Frontal cortex (tissue), 4 donors: ENCODE results near the gene PMM1. TPM values are rescaled to one million over a fixed set of nuclear protein-coding genes. Genes with fewer than 3 reads are reported as not detected.
"Not testable (repeated sequence)": the region's sequence is repeated elsewhere in the genome, so short reads cannot be mapped to it uniquely, and the experiment has no call there.

Source experiments
- DNase-seq, 2 donors: peaks; one replicate each; pipeline ENCODE4 v3.0.0; 2012; ENCODE audit warnings: low spot score in 2 of 2
- FAIRE-seq: peaks from 2 replicates; lab custom pipeline; 2012; peaks lifted over from hg19 to GRCh38; lab: Jason Lieb, UNC
- total RNA-seq: library from RNA; depleted of rRNA; stranded (reverse); fragments of >200 nt; gene quantifications from one replicate; pipeline ENCODE4 v1.2.3, GENCODE V29; 2014
- donor health status: control.
- donor health status: control.
- donor health status: control.

Gene PMM1
- total RNA-seq, 1 donor from 2014 or later: 16.3 TPM

DNA sequence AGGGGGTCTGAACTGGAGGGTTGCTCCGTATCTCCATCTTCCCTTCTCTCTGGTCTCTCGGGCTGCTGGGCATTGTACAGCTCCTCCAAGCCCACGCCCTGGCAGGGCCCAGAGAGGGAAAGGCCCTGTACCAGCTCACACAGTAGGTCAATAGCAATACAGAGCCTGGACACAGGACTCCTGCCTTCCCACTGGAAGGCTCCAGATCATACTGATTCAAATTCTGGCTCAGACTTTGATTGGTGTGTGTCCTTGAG, 22.2 kb downstream of the PMM1 start:
- no peak for FAIRE-seq
- DNase-seq: no peak

DNA sequence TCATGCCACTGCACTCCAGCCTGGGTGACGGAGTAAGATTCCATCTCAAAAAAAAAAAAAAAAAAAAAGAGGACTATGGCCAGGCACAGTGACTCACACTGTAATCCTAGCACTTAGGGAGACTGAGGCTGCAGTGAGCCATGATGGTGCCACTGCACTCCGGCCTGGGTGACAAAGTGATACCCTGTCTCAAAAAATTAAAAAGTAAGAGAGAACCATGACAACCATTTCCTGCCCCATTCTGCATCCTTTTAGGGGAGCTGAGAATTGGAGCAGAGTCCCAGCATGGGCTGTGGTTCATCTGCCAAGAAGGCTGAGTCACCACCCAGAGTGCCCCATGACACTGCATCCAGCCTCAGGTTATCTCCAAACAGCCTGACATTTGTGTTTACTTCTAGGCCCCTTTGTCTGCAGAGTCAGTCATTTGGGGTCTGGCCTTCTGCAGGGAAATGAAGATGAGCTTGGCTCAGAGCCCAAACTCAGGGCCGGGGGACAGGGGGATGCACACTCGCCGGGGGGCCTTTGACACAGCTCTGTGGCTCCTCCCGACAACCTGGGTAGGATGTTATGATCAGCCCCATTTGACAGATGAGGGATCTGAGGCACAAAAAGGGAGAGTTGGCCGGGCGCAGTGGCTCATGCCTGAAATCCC, 24.1 kb downstream of the PMM1 start:
- FAIRE-seq (no peak), DNase-seq (no peak)

DNA sequence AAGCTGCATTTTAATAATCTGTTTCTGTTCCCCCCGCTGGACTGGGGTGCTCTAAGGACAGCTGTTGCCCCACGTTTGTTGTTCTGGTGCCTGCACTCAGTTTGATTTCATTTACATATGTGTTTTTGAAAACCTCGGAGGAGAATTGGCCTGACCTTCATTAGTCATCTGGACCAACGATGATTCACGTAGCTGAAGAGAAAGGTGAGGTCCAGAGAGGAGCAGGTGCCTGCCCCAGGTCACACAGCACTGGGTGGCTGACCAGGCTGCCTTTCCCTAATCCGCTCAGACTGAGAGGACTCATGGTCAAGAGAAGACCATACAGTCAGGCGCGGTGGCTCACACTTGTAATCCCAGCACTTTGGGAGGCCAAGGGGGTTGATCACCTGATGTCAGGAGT, 25.1 kb downstream of the PMM1 start:
- no peak for FAIRE-seq
- DNase-seq: no peak

DNA sequence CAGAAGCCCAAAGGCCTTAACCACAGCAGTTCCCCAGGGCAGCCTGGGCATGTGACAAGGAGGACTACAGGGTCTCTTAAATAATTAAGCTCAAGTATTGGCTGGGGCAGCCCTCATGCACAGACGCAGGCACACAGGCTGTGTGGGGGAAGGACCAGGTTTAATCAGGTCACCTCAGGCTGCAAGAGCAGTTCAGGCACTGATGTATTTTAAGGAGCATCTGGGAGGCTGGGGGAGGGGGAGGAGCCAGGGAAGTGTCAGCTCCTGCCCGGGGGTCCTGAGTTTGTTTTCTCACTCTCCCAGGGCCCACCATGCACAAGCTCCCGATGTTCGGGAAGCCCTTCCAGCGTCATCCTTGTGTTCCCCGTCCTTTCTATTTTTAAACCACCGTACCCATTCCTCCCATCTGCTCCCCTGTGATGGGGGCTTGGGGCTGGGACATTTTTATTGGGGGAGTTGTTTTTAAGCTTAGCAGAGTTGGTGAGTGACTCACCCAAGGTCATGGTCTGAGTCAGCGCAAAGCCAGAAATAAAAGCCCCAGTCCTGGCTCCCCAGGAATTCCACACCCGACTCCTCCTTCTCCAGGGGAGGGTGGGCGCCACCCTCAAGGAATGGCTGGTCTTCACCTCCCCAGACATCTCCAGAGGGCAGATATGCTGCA, 26.5 kb downstream of the PMM1 start:
- no peak for FAIRE-seq
- DNase-seq: no peak

DNA sequence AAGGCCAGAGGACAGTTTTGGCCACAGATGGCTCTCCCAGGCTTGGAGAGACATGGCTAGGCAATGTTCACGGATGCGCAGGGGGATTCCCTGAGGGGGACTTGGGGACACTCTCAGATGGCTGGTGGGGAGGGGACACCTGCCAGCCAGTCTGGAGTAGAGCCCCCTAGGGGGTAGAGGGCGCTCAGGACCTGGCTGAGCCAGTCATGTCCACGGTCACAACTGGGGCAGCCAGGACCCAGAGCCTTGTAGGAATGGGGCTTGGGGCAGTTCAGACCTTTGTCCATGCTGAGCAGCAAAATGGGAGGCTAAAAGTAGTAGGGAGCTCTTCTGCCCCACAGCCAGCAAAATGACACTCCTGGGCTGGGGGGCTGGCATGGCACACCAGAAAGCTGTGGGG, 27.2 kb downstream of the PMM1 start:
- FAIRE-seq: no peak
- no peak for DNase-seq

DNA sequence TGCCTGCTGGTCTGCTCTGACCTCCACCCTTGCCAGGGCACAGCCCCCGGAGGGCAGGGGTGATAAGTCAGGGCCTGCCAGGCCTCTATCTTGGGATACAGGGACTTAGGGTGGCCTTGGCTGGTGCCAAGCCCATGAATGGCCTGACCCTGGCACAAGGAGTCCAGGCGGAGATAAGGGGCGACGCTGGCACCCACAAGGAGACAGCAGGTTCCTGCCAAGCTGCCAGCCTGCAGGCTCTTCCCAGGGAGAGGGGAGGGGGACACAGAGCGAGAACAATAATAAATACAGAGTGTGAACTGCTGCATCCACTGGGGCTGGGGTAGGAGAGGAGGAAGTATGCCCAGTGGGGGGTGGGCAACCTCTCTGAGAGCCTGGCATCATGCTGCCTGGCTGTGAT, 27.9 kb downstream of the PMM1 start:
- DNase-seq: no peak
- no peak for FAIRE-seq

DNA sequence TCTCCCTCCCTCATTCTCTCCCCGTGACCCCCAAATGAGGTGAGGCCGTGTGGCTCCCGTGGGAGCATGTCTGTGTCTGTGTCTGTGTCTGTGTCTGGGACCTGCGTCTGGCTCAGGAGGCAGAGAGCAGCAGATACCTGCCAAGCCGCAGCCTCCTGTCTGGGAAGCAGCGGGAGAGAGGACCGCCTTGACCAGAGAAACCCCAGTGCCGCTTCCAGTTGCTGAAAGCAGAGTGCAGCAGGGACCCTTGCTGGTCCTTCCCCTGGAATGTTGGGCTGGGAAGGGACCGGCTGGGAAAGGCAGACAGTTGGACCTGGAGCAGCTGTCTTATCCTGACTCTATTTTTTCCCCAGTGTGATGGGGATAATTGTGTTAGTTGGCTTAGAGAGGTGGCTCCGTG, 28.3 kb downstream of the PMM1 start:
- DNase-seq (no peak), FAIRE-seq (no peak)

DNA sequence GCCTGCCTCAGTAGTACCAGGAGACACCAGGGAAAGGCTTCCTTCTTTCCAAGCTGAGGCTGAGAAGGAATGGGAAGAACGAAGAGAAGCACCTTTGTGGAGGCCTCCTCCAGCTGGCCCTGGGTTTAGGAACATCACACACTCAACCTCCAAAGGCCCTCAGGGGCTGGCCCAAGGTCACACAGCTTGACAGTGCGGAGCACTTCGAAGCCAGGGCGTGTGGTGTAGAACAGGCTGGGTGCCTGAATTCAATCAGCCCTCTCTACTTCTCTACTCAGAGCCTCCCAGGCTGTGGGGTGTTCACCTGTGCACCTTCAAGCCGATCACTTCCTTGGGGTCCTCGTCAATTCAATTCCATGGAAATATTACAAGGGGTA, 29.6 kb downstream of the PMM1 start:
- no peak for DNase-seq
- FAIRE-seq: no peak

DNA sequence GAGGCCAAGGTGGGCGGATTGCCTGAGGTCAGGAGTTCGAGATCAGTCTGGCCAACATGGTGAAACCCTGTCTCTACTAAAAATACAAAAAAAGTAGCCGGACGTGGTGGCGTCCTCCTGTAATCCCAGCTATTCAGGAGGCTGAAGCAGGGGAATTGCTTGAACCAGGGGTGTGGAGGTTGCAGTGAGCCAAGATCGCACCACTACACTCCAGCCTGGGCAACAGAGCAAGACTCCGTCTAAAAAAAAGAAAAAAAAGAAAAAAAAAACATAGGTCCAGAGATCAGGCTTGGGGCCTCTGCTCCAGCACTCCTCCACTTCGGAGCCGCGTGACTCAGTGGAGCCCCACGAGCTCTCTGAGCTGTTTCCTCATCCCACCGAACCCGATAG, 31.4 kb downstream of the PMM1 start:
- not testable (repeated sequence) for FAIRE-seq, DNase-seq

DNA sequence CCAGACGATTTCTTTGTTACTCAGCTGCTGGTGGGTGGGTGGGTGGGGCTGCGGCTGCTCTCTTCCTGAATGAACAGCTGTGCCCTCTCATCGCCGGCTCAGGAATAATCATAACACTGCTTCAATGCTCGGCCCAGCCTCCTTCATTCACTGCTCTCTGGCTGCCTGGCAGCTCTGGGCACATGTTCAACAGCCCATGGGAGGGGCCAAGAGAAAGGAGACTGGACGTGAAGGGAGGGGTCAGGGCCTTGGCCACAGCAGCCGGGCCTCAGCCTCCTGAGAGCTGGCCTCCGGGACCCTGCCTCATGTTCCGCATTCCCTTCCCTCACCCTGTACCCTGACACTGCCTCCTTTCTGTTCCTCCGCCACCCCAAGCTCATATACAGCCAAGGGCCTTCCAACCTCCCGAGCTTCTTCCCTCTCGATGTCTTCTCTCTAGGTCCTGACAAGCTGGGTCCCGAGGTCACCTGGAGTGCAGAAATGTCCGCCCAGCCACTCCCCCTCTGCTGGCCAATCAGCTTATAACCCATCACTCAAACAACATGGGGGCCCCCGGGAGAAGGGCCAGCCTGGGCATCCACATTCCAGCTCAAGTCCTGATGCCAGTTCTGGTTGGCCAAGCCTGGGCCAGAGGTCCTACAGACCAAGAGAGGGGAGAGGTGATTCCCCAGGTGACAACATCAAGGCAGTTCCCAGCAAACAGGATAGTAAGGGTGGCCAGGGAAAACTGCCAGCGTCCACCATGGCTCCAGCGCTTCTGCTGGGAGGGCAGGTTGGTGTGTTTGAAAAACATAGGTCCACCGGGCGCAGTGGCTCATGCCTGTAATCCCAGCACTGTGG, 32.0 kb downstream of the PMM1 start:
- peak in 1 of 2 donors; percentile 71 for DNase-seq
- FAIRE-seq: no peak

DNA sequence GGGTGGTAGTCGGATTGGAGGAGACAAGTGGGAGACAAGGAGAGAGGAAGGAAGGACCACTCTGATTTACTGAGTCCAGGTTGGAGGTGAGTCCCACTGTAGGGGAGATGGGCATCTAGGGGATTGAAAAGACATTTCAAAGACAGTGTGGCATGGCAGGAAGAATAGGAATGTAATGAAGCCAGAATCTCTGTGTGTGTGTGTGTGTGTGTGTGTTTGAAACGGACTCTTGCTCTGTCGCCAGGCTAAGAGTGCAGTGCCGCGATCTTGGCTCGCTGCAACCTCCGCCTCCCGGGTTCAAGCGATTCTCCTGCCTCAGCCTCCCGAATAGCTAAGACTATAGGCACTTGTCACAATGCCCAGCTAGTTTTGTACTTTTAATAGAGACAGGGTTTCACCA, 33.1 kb downstream of the PMM1 start:
- DNase-seq (no peak), FAIRE-seq (no peak)

DNA sequence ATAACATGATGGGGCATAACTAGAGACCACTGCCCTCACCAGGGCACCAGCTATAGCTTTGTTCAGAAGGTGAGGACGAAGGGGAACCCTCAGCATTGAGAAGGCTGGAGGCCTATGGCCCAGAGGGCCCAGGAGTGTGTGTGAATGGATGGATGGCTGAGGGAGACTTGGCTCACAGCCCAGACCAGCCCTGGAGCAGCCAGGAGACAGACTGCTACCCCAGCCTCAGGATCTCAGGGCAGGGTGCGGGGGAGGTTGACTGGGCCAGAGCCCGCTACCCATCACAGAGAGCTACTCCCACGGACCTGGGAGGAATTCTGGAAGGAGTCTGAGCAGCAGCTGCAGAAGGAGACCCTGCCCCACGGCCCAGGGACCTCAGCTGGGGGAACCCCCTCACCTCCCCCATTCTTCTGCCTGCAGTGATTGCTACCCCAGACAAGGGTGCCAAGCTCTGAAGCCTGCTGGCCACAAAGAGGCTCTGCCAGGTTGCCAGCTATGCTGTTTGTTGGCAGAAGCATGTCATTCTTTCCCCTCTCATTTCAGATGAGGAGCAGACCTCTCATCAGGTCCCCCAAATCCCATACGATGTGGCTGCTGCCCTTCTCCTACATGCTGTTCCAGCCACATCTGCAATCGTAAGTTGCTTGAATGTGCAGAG, 34.2 kb downstream of the PMM1 start:
- DNase-seq (no peak), FAIRE-seq (no peak)

DNA sequence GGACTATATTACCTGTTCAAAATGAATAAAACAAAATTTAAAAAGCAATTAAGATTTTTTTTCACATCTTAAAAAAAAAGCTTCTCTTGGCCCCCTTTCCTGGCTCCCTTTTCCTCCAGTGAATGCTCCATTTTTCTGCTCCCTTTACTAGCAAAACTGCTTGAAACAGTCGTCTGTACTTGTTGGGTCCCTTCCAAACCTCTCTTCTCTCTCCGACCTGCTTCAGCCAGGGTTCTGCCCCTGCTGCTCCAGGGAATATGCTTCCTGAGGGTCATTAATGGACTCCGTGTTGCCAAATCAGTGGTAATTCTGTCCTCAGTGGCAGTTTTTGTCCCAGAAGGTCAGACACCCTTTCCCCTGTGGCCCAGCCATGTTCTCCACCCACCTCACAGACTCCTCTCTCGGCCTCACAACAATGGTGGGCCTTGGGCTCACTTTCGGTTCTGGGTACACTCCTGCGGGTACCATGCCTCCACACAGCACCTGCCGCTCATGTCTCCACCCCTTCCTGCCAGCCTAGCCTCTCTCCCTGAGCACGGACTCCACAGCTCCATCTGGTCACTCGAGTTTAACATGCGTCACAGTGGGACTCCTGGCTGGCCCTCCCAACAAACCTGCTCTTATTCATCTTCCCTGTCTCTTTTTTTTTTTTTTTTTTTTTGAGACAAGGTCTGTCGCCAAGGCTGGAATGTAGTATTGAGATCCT, 37.6 kb downstream of the PMM1 start:
- FAIRE-seq: no peak
- DNase-seq: no peak

DNA sequence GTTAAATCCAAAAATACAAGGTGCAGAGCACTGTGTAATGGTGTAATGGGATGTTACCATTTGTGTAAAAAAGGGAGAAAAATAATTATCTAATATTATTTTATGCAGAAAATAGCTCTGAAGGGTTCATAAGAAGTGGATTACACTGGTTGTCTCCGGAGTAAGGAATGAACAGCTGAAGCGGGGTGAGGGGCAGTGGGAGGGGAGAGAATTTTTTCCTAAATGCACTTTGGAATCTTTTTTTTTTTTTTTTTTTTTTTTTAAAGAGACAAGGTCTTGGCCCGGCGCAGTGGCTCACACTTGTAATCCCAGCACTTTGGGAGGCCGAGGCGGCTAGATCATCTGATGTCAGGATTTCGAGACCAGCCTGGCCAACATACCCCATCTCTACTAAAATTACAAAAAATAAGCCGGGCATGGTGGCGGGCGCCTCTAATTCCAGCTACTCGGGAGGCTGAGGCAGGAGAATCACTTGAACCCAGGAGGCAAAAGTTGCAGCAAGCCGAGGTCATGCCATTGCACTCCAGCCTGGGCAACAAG, 38.6 kb downstream of the PMM1 start:
- no peak for FAIRE-seq
- no peak for DNase-seq

DNA sequence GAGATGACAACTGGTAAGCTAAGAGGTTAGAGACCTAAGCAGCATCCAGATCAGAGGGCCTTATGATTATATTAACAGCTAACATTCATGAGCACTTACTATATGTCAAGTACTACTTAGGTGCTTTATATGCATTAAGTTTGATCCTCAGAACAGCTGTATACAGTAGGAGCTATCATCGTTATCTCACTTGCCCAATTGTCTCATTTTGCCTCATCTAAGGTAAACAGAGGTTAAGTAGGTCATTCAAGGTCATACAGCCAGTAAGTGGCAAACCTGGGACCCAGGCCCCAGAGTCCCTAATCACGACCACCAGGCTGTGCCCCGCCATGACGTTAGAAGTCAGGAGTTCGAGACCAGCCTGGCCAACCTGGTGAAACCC, 40.8 kb downstream of the PMM1 start:
- DNase-seq: no peak
- FAIRE-seq: no peak

DNA sequence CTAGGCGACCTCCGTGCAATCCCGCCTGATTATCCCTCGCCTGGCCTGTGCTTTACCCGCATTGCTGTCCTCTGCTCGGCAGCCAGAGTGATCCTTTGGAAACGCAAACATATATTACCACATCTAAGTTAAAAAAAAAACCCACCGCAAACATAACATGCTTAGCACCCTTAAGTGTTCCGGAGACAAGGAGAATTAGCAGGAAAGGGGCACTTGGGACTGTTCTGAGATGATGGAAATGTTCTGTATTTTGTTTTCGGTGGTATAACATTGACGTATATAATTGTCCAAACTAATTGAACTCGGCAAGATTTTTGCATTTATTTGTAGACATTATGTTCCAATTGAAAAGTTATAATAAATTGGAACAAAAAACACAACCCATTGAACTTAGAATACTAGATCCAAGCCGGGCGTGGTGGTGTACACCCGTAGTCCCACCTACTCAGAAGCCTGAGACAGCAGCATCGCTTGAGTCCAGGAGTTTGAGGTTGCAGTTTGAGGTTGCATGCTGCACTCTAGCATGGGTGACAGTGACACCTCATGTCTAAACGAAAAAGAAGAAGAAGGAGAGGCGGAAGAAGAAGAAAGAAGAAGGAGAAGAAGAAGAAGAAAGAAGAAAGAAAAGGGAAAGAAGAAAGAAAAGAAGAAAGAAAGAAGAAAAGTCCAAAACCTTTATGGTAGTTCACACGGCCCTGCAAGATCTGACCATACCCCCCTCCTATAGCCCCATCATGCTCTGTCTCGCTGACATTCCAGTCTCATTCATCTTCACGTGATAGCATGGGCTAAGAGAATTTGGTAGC, 44.8 kb downstream of the PMM1 start:
- DNase-seq (no peak), FAIRE-seq (no peak)

DNA sequence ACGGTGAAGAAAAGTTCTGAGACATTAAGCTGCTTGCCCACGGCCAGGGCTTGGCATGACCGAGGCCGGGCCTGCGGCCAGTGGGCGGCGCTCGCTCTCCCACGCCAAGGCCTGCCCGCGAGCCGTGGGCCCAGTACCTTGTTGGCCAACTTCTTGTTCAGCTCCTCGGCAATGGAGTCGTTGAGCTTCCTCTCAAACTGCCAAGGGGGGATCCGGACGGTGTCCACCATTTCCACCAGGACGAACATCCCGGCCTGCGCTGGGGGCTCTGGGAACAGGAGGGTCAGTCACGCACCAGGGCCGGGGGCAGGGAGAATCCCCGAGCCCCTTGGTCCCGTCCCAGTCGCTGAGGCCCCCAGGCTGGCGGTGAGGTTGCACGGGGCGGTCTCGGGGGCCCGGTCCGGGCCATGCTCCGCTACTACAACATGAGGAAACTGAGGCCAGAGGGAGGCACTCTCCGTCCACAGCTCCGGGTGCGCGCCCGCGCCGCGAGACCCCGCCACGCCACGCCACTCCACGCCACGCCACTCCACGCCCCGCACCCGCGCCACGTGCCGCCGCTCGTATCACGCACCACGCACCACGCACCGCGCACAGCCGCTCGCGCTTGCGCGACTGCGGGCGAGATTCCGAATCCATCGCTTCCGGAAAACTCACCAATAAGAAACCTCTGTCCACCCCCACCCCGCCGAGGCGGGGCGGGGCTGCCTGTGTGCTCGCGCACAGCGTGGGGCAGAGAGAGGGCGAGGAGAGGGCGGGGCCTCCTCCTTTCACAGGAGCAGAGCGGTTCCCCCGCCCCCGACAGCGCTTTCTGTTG, 45.6 kb downstream of the PMM1 start, which contains the start of gene POLR3H:
Gene POLR3H, minus strand, starts transcription at position 617 of the 817 bp plus-strand sequence. Its CDS starts 369 bp downstream, at position 248.
- peak; percentile 96 to 98 for DNase-seq
- FAIRE-seq: peak; percentile 40

DNA sequence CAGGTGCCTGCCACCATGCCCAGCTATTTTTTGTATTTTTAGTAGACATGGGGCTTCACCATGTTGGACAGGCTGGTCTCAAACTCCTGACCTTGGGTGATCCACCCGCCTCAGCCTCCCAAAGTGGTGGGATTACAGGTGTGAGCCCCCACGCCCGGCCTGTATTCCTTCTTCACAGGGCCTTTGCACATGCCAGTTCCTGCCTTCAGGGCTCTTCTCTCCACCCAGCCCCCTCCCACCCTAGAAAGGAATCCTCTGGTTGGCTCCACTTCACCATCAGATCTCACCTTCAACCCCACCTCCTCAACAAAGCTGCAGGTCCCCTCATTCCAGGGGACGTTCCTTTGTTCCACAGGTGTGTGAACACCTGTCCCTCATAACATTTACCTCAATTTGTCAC, 47.4 kb downstream of the PMM1 start:
- FAIRE-seq (no peak), DNase-seq (no peak)
